Heart right ventricle (tissue), 16 donors: ENCODE measurements around the gene ARHGEF39. TPM values are rescaled to one million over a fixed set of nuclear protein-coding genes. Genes with fewer than 3 reads are reported as not detected.

ENCODE experiments used
- ATAC-seq, 8 donors: fragments of 200-7000 bp; cut with Tn5 transposase; one replicate each; pipeline ENCODE4 v1.9.1; 2020; ENCODE audit warnings: mild to moderate bottlenecking in 8 of 8, moderate library complexity in 8 of 8, moderate number of reproducible peaks in 1 of 8
- DNase-seq, 2 donors: peaks; one replicate each; pipeline ENCODE4 v3.0.0-alpha.2; 2020
- H3K27ac ChIP-seq, 10 donors: fragments of 200-600 bp; sonication (generic) in 2 of 10; one replicate each; pipeline versions ENCODE4 v1.5.0 to v1.8.0; 2020 to 2022; ENCODE audit warnings: mild to moderate bottlenecking in 3 of 10
- H3K27me3 ChIP-seq, 7 donors: fragments of 200-600 bp; one replicate each; pipeline ENCODE4 v1.8.0; 2021 to 2022; ENCODE audit warnings: mild to moderate bottlenecking in 2 of 7
- H3K36me3 ChIP-seq, 9 donors: fragments of 200-600 bp; sonication (generic) in 1 of 9; one replicate each; pipeline versions ENCODE4 v1.5.0 to v1.8.0; 2020 to 2022; ENCODE audit warnings: mild to moderate bottlenecking in 2 of 9
- H3K4me1 ChIP-seq, 9 donors: fragments of 200-600 bp; sonication (generic) in 1 of 9; one replicate each; pipeline versions ENCODE4 v1.5.0 to v1.8.0; 2020 to 2022; ENCODE audit warnings: mild to moderate bottlenecking in 4 of 9
- H3K4me3 ChIP-seq, 10 donors: fragments of 200-600 bp; sonication (generic) in 2 of 10; one replicate each; pipeline versions ENCODE4 v1.5.0 to v1.8.0; 2020 to 2022; ENCODE audit warnings: mild to moderate bottlenecking in 7 of 10, moderate library complexity in 2 of 10
- H3K9me3 ChIP-seq, 11 donors: fragments of 200-600 bp in 10 of 11; sonication (generic) in 2 of 11; one replicate each; pipeline versions ENCODE4 v1.5.0 to v1.8.0; 2013 to 2022; ENCODE audit warnings: mild to moderate bottlenecking in 2 of 11, control low read depth in 1 of 11, moderate library complexity in 1 of 11
- CTCF ChIP-seq, 9 donors: fragments of 200-600 bp; sonication (generic) in 2 of 9; IDR thresholded peaks; one replicate each; pipeline versions ENCODE4 v1.5.0 to v1.8.0; 2021 to 2022; ENCODE audit warnings: antibody characterized with exemption in 9 of 9, mild to moderate bottlenecking in 5 of 9, moderate library complexity in 1 of 9
- WGBS, 2 donors: extraction: QIAGEN DNeasy Blood & Tissue Kit; methylation state at CpG; one replicate each; pipeline ENCODE4 v1.1.7; 2013; ENCODE audit warnings: inconsistent platforms in 1 of 2; 5-methylcytosine and 5-hydroxymethylcytosine counted together
- intact Hi-C, 10 donors: fragments of 100-400 bp; cut with DNase I; formaldehyde crosslinking; loops; one replicate each; pipeline versions ENCODE4 v1.11.1 to v1.14.2; 2022
- polyA plus RNA-seq, 2 donors: library from polyadenylated mRNA; stranded (reverse); fragments of 200-250 nt; gene quantifications; one replicate each; pipeline ENCODE4 v1.2.3, GENCODE V29; 2013
- total RNA-seq, 10 donors: library from RNA; stranded (reverse); fragmentation: NEBNext Ultra II Directional in 3 of 10; extraction: Animal tissue kit (Norgen Biotek cat#: 25700) in 3 of 10; gene quantifications; one replicate each; pipeline versions ENCODE4 v1.2.1 to v1.2.4, GENCODE V29; 2021 to 2023
- donor health status: Arrhythmogenic right ventricular cardiomyopathy.
- donor health status: ischemic (EF 13 %, LVEDD 7.1; RV severe dilation, severe dysfunction).
- donor health status: healthy with polysubstance abuse.
- donor health status: DM: no; HTN: yes; CAD: no.
- donor health status: DM: no; HTN: no; CAD: no.
- donor health status: ischemic (EF 25% LVEDD 6.9; RV normal size, moderate dysfunction).
- donor health status: ischemic (EF 25% LVEDD 5.7; RV mildly dilated, moderate dysfunction).
- donor health status: healthy.
- donor health status: DM: yes; HTN: yes; CAD: no.
- donor health status: Ischemic cardiomyopathy.
- donor health status: ischemic (EF 35%, LVEDD 5.7; RV mildly dilated, moderate dysfunction).
- donor health status: nonischemic (EF 11% LVEDD 7.7; RV severe dilation, severe dysfunction).
- donor health status: DM: yes; HTN: yes; CAD: no.
- donor health status: PGD.
- donor health status: ischemic (EF 29% LVEDD 5.4; RV normal size, mild dysfunction).
- donor health status: nonischemic (EF 23%, LVEDD 6.1; RV moderate dilation, normal function).

Gene ARHGEF39
- total and polyA plus RNA-seq, 12 donors: 0.09 to 1.3 (median 0.33) TPM; not detected in 2

GRCh38 chr9:35687306-35687705 is 22.3 kb upstream of the ARHGEF39 start:
- 54 to 58% methylated on average over 2 of the region's 2 CpGs for WGBS, 2 donors

GRCh38 chr9:35686222-35687203 is 21.5 kb upstream of the ARHGEF39 start:
- DNase-seq (peak in 1 of 2 donors; percentile 45), ATAC-seq (peak in 7 of 8 donors; percentile 8 to 45 (median 16))
- peak overlapping the region in 9 of 10 donors; percentile 42 to 100 (median 97) for H3K27ac ChIP-seq
- H3K27me3 ChIP-seq: peaks cover 0 to 8% (median 0%) of the 10 kb centered on the region in 7 donors
- no peaks in the 10 kb centered on the region for H3K9me3 ChIP-seq
- peaks cover 9 to 69% (median 46%) of the 10 kb centered on the region in 9 donors for H3K4me1 ChIP-seq
- intact Hi-C loops: loop anchor here in 1 of 10 donors (2.0 kb wide), 1 partner anchor 22 kb away; the partner anchor contains the start of gene ARHGEF39
- H3K4me3 ChIP-seq: peak overlapping the region in 8 of 10 donors; percentile 45 to 86 (median 76)
- TF ChIP-seq CTCF (IDR thresholded peaks at IDR 0.05): no peak
- WGBS, 2 donors: 45 to 52% methylated on average over 11 of the region's 11 CpGs
- H3K36me3 ChIP-seq: peaks cover 0 to 53% (median 33%) of the 10 kb centered on the region in 9 donors

More at GRCh38 chr9:35687306-35687705, 22.3 kb upstream of the ARHGEF39 start:
- peaks cover 0 to 8% (median 0%) of the 10 kb centered on the region in 7 donors for H3K27me3 ChIP-seq
- peaks cover 9 to 71% (median 48%) of the 10 kb centered on the region in 9 donors for H3K4me1 ChIP-seq
- no peak for TF ChIP-seq CTCF (IDR thresholded peaks at IDR 0.05)
- DNase-seq (no peak), ATAC-seq (no peak)
- intact Hi-C loops: loop anchor here in 1 of 10 donors (2.0 kb wide), 1 partner anchor 23 kb away; the partner anchor contains the start of gene ARHGEF39
- no peaks in the 10 kb centered on the region for H3K9me3 ChIP-seq
- H3K27ac ChIP-seq: peak overlapping the region in 9 of 10 donors; percentile 42 to 100 (median 97)
- H3K4me3 ChIP-seq: peak overlapping the region in 9 of 10 donors; percentile 45 to 86 (median 75)
- peaks cover 0 to 45% (median 32%) of the 10 kb centered on the region in 9 donors for H3K36me3 ChIP-seq

- H3K27ac ChIP-seq: peak overlapping the region in 9 of 10 donors; percentile 27 to 100 (median 97)
- H3K4me1 ChIP-seq: peaks cover 9 to 64% (median 42%) of the 10 kb centered on the region in 9 donors
- H3K36me3 ChIP-seq: peaks cover 0 to 58% (median 33%) of the 10 kb centered on the region in 9 donors
- peak overlapping the region in 3 of 10 donors; percentile 2 to 10 (median 3) for H3K4me3 ChIP-seq
- DNase-seq: no peak
- no peak for TF ChIP-seq CTCF (IDR thresholded peaks at IDR 0.05)
- ATAC-seq: no peak
- H3K9me3 ChIP-seq: no peaks in the 10 kb centered on the region
- intact Hi-C loops: no loop called here
- H3K27me3 ChIP-seq: peaks cover 0 to 8% (median 0%) of the 10 kb centered on the region in 7 donors
- 63 to 72% methylated on average over 13 of the region's 13 CpGs for WGBS, 2 donors
These were observed 20.5 kb upstream of the ARHGEF39 start for GRCh38 chr9:35685506-35685905.

GRCh38 chr9:35684921-35685320 is 19.9 kb upstream of the ARHGEF39 start:
- no peak for ATAC-seq
- 90 to 94% methylated on average over 10 of the region's 10 CpGs for WGBS, 2 donors
- Histone ChIP-seq H3K4me1 (peaks cover 9 to 59% (median 37%) of the 10 kb centered on the region in 9 donors), H3K27me3 (peaks cover 0 to 6% (median 0%) of the 10 kb centered on the region in 7 donors), H3K4me3 (no peak overlapping the region), H3K27ac (peak overlapping the region in 6 of 10 donors; percentile 40 to 100 (median 98)), H3K9me3 (no peaks in the 10 kb centered on the region), H3K36me3 (peaks cover 0 to 58% (median 33%) of the 10 kb centered on the region in 9 donors)
- intact Hi-C loops: no loop called here
- DNase-seq: no peak
- TF ChIP-seq CTCF (IDR thresholded peaks at IDR 0.05): no peak
